GM12878 (cell line): ENCODE measurements around the gene IFT122. TPM values are rescaled to one million over a fixed set of nuclear protein-coding genes. Genes with fewer than 3 reads are reported as not detected.

Source experiments
- BCL11A ChIP-seq: IDR thresholded peaks from 2 replicates; pipeline ENCODE4 v1.6.1; 2011; ENCODE audit warnings: low read depth, low read length
- BMI1 ChIP-seq: fragments of 450-650 bp; IDR thresholded peaks from 2 replicates; pipeline ENCODE4 v1.6.1; 2016; ENCODE audit warnings: mild to moderate bottlenecking, moderate library complexity, borderline replicate concordance
- ETV6 ChIP-seq, 2 experiments: fragments of 450-650 bp in 1 of 2; IDR thresholded peaks in 1 of 2; conservative IDR thresholded peaks in 1 of 2; 2 replicates each; pipeline ENCODE4 v1.6.1; 2014; ENCODE audit warnings: antibody characterized with exemption in 1 of 2, borderline replicate concordance in 1 of 2, low read depth in 1 of 2, mild to moderate bottlenecking in 1 of 2, moderate library complexity in 1 of 2
- MYB ChIP-seq: fragments of 150-350 bp; IDR thresholded peaks from 2 replicates; pipeline ENCODE4 v1.6.1; 2014; ENCODE audit warnings: mild to moderate bottlenecking, low read depth, low read length, borderline replicate concordance
- NBN ChIP-seq: fragments of 450-650 bp; IDR thresholded peaks from 2 replicates; pipeline ENCODE4 v1.6.1; 2016
- NFYB ChIP-seq: IDR thresholded peaks from 2 replicates; pipeline ENCODE4 v1.6.1; 2011; ENCODE audit warnings: low read depth, mild to moderate bottlenecking, low read length, improper control_type of control experiment, moderate library complexity; ENCODE audit not compliant: insufficient read depth
- NRF1 ChIP-seq: conservative IDR thresholded peaks from 2 replicates; pipeline ENCODE4 v1.6.1; 2011; ENCODE audit warnings: mild to moderate bottlenecking, low read depth, low read length, improper control_type of control experiment
- SIN3A ChIP-seq: IDR thresholded peaks from 2 replicates; pipeline ENCODE4 v1.6.1; 2012; ENCODE audit warnings: low read depth, low read length, improper control_type of control experiment
- SMAD5 ChIP-seq: IDR thresholded peaks from 2 replicates; pipeline ENCODE4 v1.6.1; 2016; ENCODE audit warnings: antibody characterized with exemption, low read depth
- SMC3 ChIP-seq: IDR thresholded peaks from 2 replicates; pipeline ENCODE4 v1.6.1; 2011; ENCODE audit warnings: low read length, improper control_type of control experiment, borderline replicate concordance
- STAT1 ChIP-seq: fragments of 450-650 bp; conservative IDR thresholded peaks from 2 replicates; pipeline ENCODE4 v1.6.1; 2014; ENCODE audit warnings: antibody characterized with exemption, mild to moderate bottlenecking
- TCF12 ChIP-seq: IDR thresholded peaks from 2 replicates; pipeline ENCODE4 v1.6.1; 2011; ENCODE audit warnings: low read depth, mild to moderate bottlenecking, low read length
- polyA plus RNA-seq, 11 experiments: library from polyadenylated mRNA; depleted of rRNA in 4 of 11; unstranded in 6 of 11; stranded (reverse) in 5 of 11; fragments of >200 nt; fragmentation: Nextera tagmentation in 4 of 11; fragmentation: Illumina TruSeq in 1 of 11; extraction: Ambion mirVana in 4 of 11; extraction: Trizol in 1 of 11; gene quantifications; 1 replicate in 1 of 11; 2 replicates in 10 of 11; pipeline versions ENCODE4 v1.2.1 to v1.2.3, GENCODE V29; 2011 to 2016; ENCODE audit warnings: inconsistent platforms in 2 of 11, missing spikeins in 2 of 11, low read depth in 1 of 11
- total RNA-seq, 4 experiments: library from RNA; depleted of rRNA in 3 of 4; stranded (reverse); fragments of >200 nt in 3 of 4; fragmentation: Illumina TruSeq in 1 of 4; extraction: Trizol in 1 of 4; gene quantifications; 2 replicates each; pipeline versions ENCODE4 v1.2.1 to v1.2.3, GENCODE V29; 2013 to 2021
- TF ChIP-seq, protein P1 (sequence below): IDR thresholded peaks from 2 replicates; pipeline ENCODE4 v1.6.1; 2011; ENCODE audit warnings: mild to moderate bottlenecking, low read depth, low read length, moderate library complexity; ENCODE audit not compliant: insufficient replicate concordance
- TF ChIP-seq, protein P2 (sequence below): fragments of 450-650 bp; IDR thresholded peaks from 2 replicates; pipeline ENCODE4 v1.6.1; 2018; ENCODE audit warnings: mild to moderate bottlenecking, low read depth, moderate library complexity; ENCODE audit not compliant: partially characterized antibody
- TF ChIP-seq, protein P3 (sequence below): fragments of 450-650 bp; IDR thresholded peaks from 2 replicates; pipeline ENCODE4 v1.6.1; 2017; ENCODE audit warnings: mild to moderate bottlenecking, moderate library complexity

The IFT122 gene
- total and polyA plus RNA-seq, 10 of the 15 experiments (the other 5 are each of a cell fraction or from before 2014, with no cell fraction given) = 1.8 to 19.2 (median 8.4) TPM

- TF ChIP-seq ETV6 (conservative IDR thresholded peaks at IDR 0.05 in 1 of 2, IDR thresholded peaks at IDR 0.05 in 1 of 2; ENCODE audit: borderline replicate concordance in 1 of 2, low read depth in 1 of 2) = no peak
- TF ChIP-seq MYB = peak; percentile 49; the same call in 1 of the 2 replicates
- peak; percentile 79 for TF ChIP-seq NFYB
- no peak for TF ChIP-seq SMC3
- TF ChIP-seq BMI1 = peak; percentile 99
- peak; percentile 86 for TF ChIP-seq SMAD5
- TF ChIP-seq NBN = peak; percentile 53; the same call in 1 of the 2 replicates
- TF ChIP-seq TCF12 = no peak
- TF ChIP-seq, protein P1, sequence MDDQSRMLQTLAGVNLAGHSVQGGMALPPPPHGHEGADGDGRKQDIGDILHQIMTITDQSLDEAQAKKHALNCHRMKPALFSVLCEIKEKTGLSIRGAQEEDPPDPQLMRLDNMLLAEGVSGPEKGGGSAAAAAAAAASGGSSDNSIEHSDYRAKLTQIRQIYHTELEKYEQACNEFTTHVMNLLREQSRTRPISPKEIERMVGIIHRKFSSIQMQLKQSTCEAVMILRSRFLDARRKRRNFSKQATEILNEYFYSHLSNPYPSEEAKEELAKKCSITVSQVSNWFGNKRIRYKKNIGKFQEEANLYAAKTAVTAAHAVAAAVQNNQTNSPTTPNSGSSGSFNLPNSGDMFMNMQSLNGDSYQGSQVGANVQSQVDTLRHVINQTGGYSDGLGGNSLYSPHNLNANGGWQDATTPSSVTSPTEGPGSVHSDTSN = no peak
- TF ChIP-seq, protein P2, sequence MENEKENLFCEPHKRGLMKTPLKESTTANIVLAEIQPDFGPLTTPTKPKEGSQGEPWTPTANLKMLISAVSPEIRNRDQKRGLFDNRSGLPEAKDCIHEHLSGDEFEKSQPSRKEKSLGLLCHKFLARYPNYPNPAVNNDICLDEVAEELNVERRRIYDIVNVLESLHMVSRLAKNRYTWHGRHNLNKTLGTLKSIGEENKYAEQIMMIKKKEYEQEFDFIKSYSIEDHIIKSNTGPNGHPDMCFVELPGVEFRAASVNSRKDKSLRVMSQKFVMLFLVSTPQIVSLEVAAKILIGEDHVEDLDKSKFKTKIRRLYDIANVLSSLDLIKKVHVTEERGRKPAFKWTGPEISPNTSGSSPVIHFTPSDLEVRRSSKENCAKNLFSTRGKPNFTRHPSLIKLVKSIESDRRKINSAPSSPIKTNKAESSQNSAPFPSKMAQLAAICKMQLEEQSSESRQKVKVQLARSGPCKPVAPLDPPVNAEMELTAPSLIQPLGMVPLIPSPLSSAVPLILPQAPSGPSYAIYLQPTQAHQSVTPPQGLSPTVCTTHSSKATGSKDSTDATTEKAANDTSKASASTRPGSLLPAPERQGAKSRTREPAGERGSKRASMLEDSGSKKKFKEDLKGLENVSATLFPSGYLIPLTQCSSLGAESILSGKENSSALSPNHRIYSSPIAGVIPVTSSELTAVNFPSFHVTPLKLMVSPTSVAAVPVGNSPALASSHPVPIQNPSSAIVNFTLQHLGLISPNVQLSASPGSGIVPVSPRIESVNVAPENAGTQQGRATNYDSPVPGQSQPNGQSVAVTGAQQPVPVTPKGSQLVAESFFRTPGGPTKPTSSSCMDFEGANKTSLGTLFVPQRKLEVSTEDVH = no peak
- peak; percentile 73 for TF ChIP-seq SIN3A
- peak; percentile 75 for TF ChIP-seq NRF1
- 0 out of 2 replicates have a peak, but pooled peaks have one; percentile 10 for TF ChIP-seq BCL11A
- TF ChIP-seq STAT1 = no peak
- TF ChIP-seq, protein P3, sequence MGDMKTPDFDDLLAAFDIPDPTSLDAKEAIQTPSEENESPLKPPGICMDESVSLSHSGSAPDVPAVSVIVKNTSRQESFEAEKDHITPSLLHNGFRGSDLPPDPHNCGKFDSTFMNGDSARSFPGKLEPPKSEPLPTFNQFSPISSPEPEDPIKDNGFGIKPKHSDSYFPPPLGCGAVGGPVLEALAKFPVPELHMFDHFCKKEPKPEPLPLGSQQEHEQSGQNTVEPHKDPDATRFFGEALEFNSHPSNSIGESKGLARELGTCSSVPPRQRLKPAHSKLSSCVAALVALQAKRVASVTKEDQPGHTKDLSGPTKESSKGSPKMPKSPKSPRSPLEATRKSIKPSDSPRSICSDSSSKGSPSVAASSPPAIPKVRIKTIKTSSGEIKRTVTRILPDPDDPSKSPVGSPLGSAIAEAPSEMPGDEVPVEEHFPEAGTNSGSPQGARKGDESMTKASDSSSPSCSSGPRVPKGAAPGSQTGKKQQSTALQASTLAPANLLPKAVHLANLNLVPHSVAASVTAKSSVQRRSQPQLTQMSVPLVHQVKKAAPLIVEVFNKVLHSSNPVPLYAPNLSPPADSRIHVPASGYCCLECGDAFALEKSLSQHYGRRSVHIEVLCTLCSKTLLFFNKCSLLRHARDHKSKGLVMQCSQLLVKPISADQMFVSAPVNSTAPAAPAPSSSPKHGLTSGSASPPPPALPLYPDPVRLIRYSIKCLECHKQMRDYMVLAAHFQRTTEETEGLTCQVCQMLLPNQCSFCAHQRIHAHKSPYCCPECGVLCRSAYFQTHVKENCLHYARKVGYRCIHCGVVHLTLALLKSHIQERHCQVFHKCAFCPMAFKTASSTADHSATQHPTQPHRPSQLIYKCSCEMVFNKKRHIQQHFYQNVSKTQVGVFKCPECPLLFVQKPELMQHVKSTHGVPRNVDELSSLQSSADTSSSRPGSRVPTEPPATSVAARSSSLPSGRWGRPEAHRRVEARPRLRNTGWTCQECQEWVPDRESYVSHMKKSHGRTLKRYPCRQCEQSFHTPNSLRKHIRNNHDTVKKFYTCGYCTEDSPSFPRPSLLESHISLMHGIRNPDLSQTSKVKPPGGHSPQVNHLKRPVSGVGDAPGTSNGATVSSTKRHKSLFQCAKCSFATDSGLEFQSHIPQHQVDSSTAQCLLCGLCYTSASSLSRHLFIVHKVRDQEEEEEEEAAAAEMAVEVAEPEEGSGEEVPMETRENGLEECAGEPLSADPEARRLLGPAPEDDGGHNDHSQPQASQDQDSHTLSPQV = no peak
These were observed at the start of gene IFT122, which contains the start of gene MBD4 (continued) for GRCh38 chr3:129439817-129440617.
